K562 (cell line): ENCODE data around the gene NXPH4.

Source experiments
- HIVEP1 ChIP-seq: fragments of 250-450 bp; sonication (Bioruptor Pico); IDR thresholded peaks from 2 replicates; pipeline ENCODE4 v1.4.0; 2020; ENCODE audit warnings: mild to moderate bottlenecking
- POLR2AphosphoS5 ChIP-seq: IDR thresholded peaks from 2 replicates; pipeline ENCODE4 v1.6.1; 2011; ENCODE audit warnings: mild to moderate bottlenecking, low read depth, low read length, moderate library complexity; ENCODE audit not compliant: control insufficient read depth, insufficient read depth
- TAF1 ChIP-seq: IDR thresholded peaks from 2 replicates; pipeline ENCODE4 v1.6.1; 2011; ENCODE audit warnings: mild to moderate bottlenecking, low read length, moderate library complexity; ENCODE audit not compliant: insufficient read depth, control insufficient read depth, severe bottlenecking; ENCODE audit errors: extremely low read depth
- TARDBP ChIP-seq: fragments of 450-650 bp; IDR thresholded peaks from 2 replicates; pipeline ENCODE4 v1.6.1; 2016
- TCF7L2 ChIP-seq: fragments of 150-350 bp; IDR thresholded peaks from 2 replicates; pipeline ENCODE4 v1.6.1; 2016; ENCODE audit warnings: low read depth, mild to moderate bottlenecking, low read length, moderate library complexity

- TF ChIP-seq POLR2AphosphoS5, result no peak
- TF ChIP-seq TAF1, result no peak
- TF ChIP-seq TCF7L2, result no peak
- no peak for TF ChIP-seq TARDBP
- no peak for TF ChIP-seq HIVEP1
Observed at GRCh38 chr12:57181561-57182155, 34.9 kb upstream of the NXPH4 start.
